Activated naive CD8-positive, alpha-beta T cell (primary cell): ENCODE data around the gene DDRGK1.

Experiments used
- H3K27ac Mint-ChIP-seq: one replicate; pipeline ENCODE4 v1.8.0; 2021; ENCODE audit warnings: mixed read lengths
- H3K27me3 Mint-ChIP-seq: one replicate; pipeline ENCODE4 v1.8.0; 2021; ENCODE audit warnings: mixed read lengths
- H3K36me3 Mint-ChIP-seq: one replicate; pipeline ENCODE4 v1.8.0; 2021; ENCODE audit warnings: mixed read lengths
- H3K4me1 Mint-ChIP-seq: one replicate; pipeline ENCODE4 v1.8.0; 2021; ENCODE audit warnings: low read depth, mixed read lengths
- H3K4me3 Mint-ChIP-seq: one replicate; pipeline ENCODE4 v1.8.0; 2021; ENCODE audit warnings: mild to moderate bottlenecking, mixed read lengths
- H3K9me3 Mint-ChIP-seq: one replicate; pipeline ENCODE4 v1.8.0; 2021; ENCODE audit warnings: low read depth, mixed read lengths

DDRGK1 gene

DNA sequence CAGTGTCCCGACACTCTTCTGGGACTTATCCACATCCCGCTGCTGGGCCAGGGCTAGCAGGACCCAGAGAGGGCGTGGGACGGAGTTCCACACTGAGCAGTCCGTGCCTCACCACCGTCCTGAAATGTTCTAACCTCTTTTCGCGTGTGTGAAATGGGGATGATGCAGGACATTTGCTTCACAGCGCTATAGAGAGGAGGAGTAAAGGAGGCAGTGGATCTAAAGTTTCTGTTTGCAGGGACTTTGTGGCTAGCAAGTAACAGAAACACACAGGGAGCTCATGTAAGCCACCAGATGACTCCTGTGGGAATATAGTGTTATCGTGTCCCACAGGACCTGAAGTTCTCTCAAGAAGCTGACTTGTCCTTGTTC lies 5.5 kb upstream of the DDRGK1 start:
- Mint-ChIP-seq H3K4me3 (peak overlapping the region; percentile 95), H3K27ac (peak overlapping the region; percentile 90), H3K4me1 (peaks cover 28% of the 10 kb centered on the region), H3K9me3 (no peaks in the 10 kb centered on the region), H3K36me3 (no peaks in the 10 kb centered on the region), H3K27me3 (no peaks in the 10 kb centered on the region)

- no peaks in the 10 kb centered on the region for H3K27me3 Mint-ChIP-seq
- H3K4me3 Mint-ChIP-seq: peak within 1 kb of the TSS; percentile 95
- H3K27ac Mint-ChIP-seq: peak within 1 kb of the TSS; percentile 90
- no peaks in the 10 kb centered on the region for H3K36me3 Mint-ChIP-seq
- H3K4me1 Mint-ChIP-seq: peaks cover 31% of the 10 kb centered on the region
- H3K9me3 Mint-ChIP-seq: no peaks in the 10 kb centered on the region
Measured at GRCh38 chr20:3209257-3209945, 4.9 kb upstream of the DDRGK1 start, which contains the start of gene ITPA. TSS of gene ITPA (plus strand) at chr20:3209498. CDS start at chr20:3209552, 54 bp downstream.

DNA sequence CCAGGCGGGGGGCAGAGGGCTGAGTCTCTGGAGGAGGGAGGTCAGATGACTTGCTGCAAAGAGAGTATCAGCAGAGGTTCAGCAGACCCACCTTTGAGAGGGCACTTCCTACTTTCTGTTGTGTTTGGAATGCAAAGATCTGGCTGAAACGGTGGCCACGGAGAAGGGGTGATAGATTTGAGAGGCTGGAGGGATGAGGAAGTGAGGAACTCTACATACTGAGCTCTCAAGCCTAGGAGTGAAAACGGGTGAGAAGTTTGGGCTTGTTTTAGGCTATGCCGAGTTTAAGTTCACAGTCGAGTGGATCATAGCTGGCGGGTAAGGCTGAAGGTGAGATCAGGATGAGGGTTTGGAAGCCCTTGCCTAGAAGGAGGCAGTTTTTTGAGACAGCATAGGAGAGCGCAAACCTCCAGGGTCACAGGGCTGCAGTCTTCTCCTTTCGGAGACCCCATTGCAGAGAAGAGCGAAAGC lies 4.3 kb upstream of the DDRGK1 start:
- Mint-ChIP-seq H3K4me3 (peak overlapping the region; percentile 95), H3K27ac (peak overlapping the region; percentile 90), H3K36me3 (no peaks in the 10 kb centered on the region), H3K27me3 (no peaks in the 10 kb centered on the region), H3K4me1 (peaks cover 28% of the 10 kb centered on the region), H3K9me3 (no peaks in the 10 kb centered on the region)

DNA sequence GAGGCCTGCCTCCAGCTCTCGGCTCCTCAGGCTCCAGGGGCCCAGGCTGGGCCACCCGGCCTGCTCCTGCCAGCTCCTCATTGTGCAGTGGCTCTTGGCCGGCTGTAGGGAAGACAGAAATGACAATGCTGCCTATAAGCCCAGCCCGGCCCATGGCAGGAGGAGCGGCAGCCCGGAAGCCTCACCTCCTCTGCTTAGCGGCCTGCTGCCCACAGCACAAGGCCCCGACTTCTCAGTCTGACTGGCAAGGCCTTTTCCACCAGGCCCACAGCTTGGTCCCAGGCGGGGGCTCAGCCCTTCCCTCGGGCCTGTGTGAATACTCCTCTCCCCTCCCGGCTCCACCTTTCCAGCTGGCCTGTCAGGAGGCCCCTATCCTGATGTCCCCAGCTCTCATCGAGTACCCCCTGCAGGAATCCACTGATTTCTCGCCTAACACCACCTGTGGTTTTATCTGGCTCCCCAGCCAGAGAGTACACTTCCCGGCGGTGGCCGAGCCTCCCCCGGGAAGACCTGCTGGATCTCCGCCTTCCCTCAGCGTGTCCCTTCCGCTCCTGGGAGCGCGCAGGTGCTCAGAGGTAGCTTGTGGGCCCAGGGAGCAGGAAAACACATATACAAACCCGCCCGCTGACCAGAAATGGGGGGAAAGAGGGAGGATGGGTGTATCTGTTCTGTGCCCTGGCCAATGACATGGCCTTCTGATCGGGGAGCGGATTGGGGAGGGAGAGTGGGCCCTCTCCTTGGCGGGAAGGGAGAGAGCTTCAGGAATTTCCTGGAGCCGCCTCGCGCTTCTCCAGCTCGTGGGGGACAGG lies 963 bp downstream of the DDRGK1 start:
- Mint-ChIP-seq H3K27ac (peak overlapping the region; percentile 94), H3K9me3 (no peaks in the 10 kb centered on the region), H3K4me1 (peaks cover 18% of the 10 kb centered on the region), H3K36me3 (peaks cover 6% of the 10 kb centered on the region), H3K4me3 (peak overlapping the region; percentile 96), H3K27me3 (no peaks in the 10 kb centered on the region)

DNA sequence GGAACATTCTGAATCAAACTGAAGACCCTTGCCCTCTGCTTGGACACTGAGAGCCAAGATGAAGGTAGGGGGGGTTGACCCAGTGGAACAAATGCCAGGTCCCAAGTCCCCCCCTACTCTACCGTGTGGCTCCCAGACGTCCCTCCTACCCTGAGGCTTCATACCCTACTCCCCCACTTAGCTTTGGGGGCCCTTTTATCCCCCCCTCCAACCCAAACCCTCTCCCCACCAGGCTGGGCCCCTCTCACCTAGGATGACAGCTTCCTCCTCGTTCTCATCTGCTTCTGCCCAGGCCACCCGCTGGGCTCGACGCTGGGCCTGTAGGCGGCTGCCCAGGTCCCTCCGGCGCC lies 1.5 kb downstream of the DDRGK1 start:
- H3K36me3 Mint-ChIP-seq: peaks cover 6% of the 10 kb centered on the region
- H3K4me1 Mint-ChIP-seq: peaks cover 15% of the 10 kb centered on the region
- H3K9me3 Mint-ChIP-seq: no peaks in the 10 kb centered on the region
- no peak overlapping the region for H3K27ac Mint-ChIP-seq
- H3K27me3 Mint-ChIP-seq: no peaks in the 10 kb centered on the region
- peak overlapping the region; percentile 96 for H3K4me3 Mint-ChIP-seq

- H3K27ac Mint-ChIP-seq: peak overlapping the region; percentile 34
- H3K36me3 Mint-ChIP-seq: peaks cover 11% of the 10 kb centered on the region
Measured at GRCh38 chr20:3199976-3200755, 4.3 kb downstream of the DDRGK1 start.

DNA sequence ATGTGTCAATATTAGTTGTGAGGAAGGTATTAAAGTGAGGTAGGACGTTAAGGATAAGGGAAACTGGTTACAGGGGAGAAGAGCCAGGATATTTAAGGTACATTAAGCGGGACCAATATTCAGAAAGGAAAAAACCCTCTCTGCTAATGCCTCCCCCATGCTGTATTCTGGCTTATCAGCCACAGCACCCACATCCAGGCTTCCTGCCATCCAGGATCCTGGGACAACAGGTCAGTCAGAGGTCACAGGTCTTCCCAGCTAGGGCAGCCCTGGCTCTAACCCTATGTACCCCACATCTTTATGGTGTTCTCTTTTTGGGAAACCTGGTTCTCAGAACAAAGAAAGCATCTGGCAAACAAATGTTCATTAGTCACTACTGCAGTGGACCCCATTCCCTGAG lies 5.3 kb downstream of the DDRGK1 start:
- no peak overlapping the region for H3K27ac Mint-ChIP-seq
- peaks cover 11% of the 10 kb centered on the region for H3K36me3 Mint-ChIP-seq

More at GRCh38 chr20:3199976-3200755, 4.3 kb downstream of the DDRGK1 start:
- no peaks in the 10 kb centered on the region for H3K27me3 Mint-ChIP-seq
- no peaks in the 10 kb centered on the region for H3K9me3 Mint-ChIP-seq
- H3K4me3 Mint-ChIP-seq: no peak overlapping the region
- H3K4me1 Mint-ChIP-seq: peaks cover 25% of the 10 kb centered on the region

GRCh38 chr20:3195590-3196237 lies 8.8 kb downstream of the DDRGK1 start:
- H3K27ac Mint-ChIP-seq: peak overlapping the region; percentile 64
- H3K36me3 Mint-ChIP-seq: peaks cover 9% of the 10 kb centered on the region
- H3K4me1 Mint-ChIP-seq: peaks cover 19% of the 10 kb centered on the region
- H3K4me3 Mint-ChIP-seq: no peak overlapping the region
- H3K9me3 Mint-ChIP-seq: no peaks in the 10 kb centered on the region
- no peaks in the 10 kb centered on the region for H3K27me3 Mint-ChIP-seq

More for the DNA sequence above, 5.3 kb downstream of the DDRGK1 start:
- no peaks in the 10 kb centered on the region for H3K27me3 Mint-ChIP-seq
- peaks cover 25% of the 10 kb centered on the region for H3K4me1 Mint-ChIP-seq
- H3K9me3 Mint-ChIP-seq: no peaks in the 10 kb centered on the region
- H3K4me3 Mint-ChIP-seq: no peak overlapping the region

DNA sequence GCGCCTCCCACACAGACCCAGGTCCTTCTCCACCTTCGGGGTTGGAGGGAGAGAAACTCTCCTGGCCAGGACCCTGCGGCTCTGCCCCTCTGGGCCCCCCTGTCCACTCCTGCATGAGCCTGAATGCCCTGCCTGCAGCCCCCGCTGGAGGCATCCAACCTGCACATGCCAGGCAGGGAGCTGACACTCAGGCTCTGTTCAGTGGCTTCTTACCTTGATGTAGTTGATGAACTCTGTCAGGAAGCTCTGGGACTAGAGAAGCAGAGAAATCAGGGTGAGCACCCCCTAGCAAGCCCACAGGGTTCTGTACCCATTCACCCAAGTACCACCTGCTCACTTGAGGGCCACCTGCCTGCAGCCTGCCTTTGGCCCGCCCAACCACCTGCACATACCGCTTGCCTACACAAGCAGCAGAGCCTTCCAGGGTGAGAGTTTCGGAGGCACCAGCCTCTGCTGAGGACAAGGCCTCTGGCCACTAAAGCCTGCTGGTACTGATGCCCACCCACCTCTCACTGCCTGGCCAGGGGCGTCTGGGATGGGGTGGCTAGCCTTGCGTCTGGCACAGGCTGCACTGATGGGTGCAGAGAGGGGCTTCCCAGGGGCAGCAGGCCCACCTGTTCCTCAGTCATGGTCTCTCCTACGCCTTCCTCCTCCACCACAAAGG lies 9.7 kb downstream of the DDRGK1 start:
- H3K36me3 Mint-ChIP-seq: peaks cover 9% of the 10 kb centered on the region
- H3K27me3 Mint-ChIP-seq: no peaks in the 10 kb centered on the region
- H3K27ac Mint-ChIP-seq: peak overlapping the region; percentile 64
- no peak overlapping the region for H3K4me3 Mint-ChIP-seq
- no peaks in the 10 kb centered on the region for H3K9me3 Mint-ChIP-seq
- H3K4me1 Mint-ChIP-seq: peaks cover 16% of the 10 kb centered on the region

DNA sequence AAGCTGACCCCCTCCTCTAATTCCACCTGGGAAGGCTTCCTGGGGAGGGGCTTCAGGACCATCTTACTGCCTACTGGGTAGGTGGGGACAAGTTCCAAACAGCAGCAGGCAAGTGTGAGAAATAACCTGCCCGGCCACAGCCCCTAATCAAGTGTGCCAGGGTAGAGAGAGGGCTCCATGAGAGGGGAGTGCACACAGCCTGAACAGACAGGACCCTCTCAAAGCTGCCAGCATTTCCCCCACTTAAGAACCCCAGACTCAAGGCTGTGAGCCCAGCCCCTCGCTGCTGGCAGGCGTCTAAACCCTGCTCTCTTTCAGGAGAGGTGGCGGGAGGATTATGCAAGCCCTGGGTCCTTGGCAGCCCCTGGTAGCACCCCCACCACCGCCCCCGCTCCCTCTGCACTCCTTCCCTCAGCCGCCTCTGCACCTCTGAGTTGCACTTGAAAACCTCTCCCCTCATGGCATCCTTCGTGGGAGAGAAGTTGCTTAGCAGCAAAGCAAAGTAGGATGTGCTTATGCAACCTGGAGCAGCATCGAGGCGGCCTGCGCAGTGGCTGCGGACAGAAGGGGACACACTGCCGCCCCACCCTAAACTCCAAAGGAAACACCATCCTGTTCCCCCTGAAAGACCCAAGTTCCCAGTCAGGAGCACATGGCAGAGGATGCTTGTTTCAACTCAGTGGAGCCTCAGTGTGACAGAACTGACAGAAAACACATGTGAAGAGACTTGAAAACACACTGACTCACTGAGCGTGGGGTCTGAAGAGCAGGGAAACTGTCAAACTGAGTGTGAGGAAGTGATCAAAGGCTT lies 10.5 kb downstream of the DDRGK1 start:
- Mint-ChIP-seq H3K9me3 (no peaks in the 10 kb centered on the region), H3K27ac (no peak overlapping the region), H3K4me1 (peaks cover 13% of the 10 kb centered on the region), H3K27me3 (no peaks in the 10 kb centered on the region), H3K36me3 (peaks cover 5% of the 10 kb centered on the region), H3K4me3 (no peak overlapping the region)

DNA sequence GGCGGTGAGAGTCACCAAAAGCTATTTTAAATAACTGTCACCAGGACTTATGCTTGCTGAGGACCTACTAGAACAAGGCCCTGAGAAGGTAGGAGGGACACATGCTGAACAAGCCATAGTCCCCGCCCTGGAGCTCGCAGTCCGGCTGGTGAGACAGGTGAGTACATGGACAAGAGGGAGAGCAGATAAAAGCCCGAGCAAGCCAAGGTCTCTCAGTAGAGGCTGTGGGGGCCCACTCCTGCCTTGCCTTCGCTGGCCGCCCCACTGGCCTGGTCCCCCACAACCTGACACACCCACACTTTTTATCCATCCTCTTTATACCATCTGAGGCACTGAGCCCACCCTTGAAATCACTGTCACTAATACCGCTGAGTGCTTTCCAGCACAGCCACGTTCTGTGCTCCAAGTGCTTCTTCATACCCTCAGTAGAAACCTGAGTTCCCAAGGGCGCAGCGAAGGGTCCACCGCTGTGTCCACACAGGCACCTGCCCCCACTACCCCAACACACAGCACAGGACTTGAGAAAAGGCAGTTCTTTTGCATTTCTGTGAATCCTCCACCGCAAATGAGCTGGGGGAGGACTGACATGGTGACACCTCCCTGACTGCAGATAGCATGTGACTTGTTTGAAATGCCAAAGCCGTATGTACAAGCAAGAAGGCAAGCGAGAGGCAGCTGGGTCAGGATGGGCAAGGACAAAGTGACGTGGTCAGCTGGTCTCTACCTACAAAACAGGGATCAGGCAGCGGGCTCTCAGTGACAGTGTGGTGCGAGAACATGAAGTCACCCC lies 12.1 kb downstream of the DDRGK1 start:
- peaks cover 5% of the 10 kb centered on the region for H3K36me3 Mint-ChIP-seq
- H3K27me3 Mint-ChIP-seq: no peaks in the 10 kb centered on the region
- no peak overlapping the region for H3K4me3 Mint-ChIP-seq
- H3K4me1 Mint-ChIP-seq: peaks cover 13% of the 10 kb centered on the region
- H3K9me3 Mint-ChIP-seq: no peaks in the 10 kb centered on the region
- no peak overlapping the region for H3K27ac Mint-ChIP-seq

DNA sequence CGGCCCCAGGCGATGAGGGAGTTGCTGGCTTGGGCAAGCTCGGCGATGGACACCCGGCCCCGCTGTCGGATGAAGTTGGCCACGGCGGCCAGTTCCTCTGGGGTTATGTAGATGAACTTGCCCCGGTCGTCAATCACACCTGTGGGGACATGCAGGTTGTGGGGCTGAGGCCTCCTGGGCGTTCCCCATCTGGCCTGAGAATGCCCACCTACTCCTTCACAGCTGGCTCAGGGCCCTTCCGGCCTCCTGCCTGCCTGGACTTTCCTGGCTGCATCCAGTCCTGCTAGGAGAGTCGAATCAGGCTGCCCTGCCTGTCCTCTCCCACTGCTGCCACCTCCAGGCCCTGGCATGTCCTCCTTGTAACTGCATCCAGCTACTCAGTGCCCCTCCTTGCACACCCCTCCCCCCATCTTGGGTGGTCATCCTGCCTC lies 13.8 kb downstream of the DDRGK1 start:
- H3K27me3 Mint-ChIP-seq: no peaks in the 10 kb centered on the region
- no peaks in the 10 kb centered on the region for H3K9me3 Mint-ChIP-seq
- H3K27ac Mint-ChIP-seq: no peak overlapping the region
- no peak overlapping the region for H3K4me3 Mint-ChIP-seq
- H3K36me3 Mint-ChIP-seq: peaks cover 3% of the 10 kb centered on the region
- peaks cover 8% of the 10 kb centered on the region for H3K4me1 Mint-ChIP-seq
